ENCODE data around the gene H1-8. TPM values are rescaled to one million over a fixed set of nuclear protein-coding genes. Genes with fewer than 3 reads are reported as not detected.

Gene H1-8
- total RNA-seq, 1 experiment from 2014 or later = not detected

GRCh38 chr3:129520960-129521359 is 22.0 kb upstream of the H1-8 start:
- no peak overlapping the region for H3K4ac ChIP-seq (ENCODE audit: low read depth, low read length)
- H3T11ph ChIP-seq (ENCODE audit: low read length) = no peak overlapping the region
- no peak overlapping the region for H2AFZ ChIP-seq (ENCODE audit: low read length)
- no peaks in the 10 kb centered on the region for H4K20me1 ChIP-seq (ENCODE audit: control insufficient read depth, insufficient read depth, insufficient read length)
- Mint-ChIP-seq H3K27me3 (ENCODE audit: low read depth) (no peaks in the 10 kb centered on the region), H3K36me3 (ENCODE audit: insufficient read depth in 1 of 3, low read depth in 3 of 3) (peaks cover 5 to 14% (median 10%) of the 10 kb centered on the region in 3 experiments), H3K27ac (peak overlapping the region in 1 of 3 experiments; percentile 81; a peak in 2 of 7 replicates), H3K4me1 (peaks cover 4 to 7% of the 10 kb centered on the region in 2 experiments; a peak in 3 of 4 replicates), H3K4me3 (no peak overlapping the region), H3K9me3 (no peaks in the 10 kb centered on the region)
- H2BK12ac ChIP-seq (ENCODE audit: insufficient read length, low read depth, low read length) = no peak overlapping the region
- H3K23ac ChIP-seq (ENCODE audit: insufficient read length, low read depth, low read length) = no peak overlapping the region
- H3K9ac ChIP-seq (ENCODE audit: extremely low read depth, insufficient read length, low read length) = no peak overlapping the region
- H2BK5ac ChIP-seq (ENCODE audit: insufficient read length, low read length) = no peak overlapping the region
- H3K27ac ChIP-seq (ENCODE audit: insufficient read length, low read depth, low read length) = no peak overlapping the region
- no peak overlapping the region for H4K8ac ChIP-seq (replicated peaks; ENCODE audit: insufficient read length, low read depth, low read length)
- WGBS (ENCODE audit: extremely low coverage, insufficient read length, low lambda C conversion rate) = no CpG with 5 or more reads among the region's 4 CpGs
- no peak overlapping the region for H3K18ac ChIP-seq (ENCODE audit: insufficient read length, low read depth, low read length)
- no peak for DNase-seq
- no peak overlapping the region for H2BK120ac ChIP-seq (ENCODE audit: low read depth, low read length, poor library complexity, severe bottlenecking)
- no peak overlapping the region; the same call in 1 of the 2 replicates for H3K14ac ChIP-seq (ENCODE audit: insufficient read depth, low read length)
- H3K79me2 ChIP-seq (ENCODE audit: insufficient read depth, low read length) = no peaks in the 10 kb centered on the region
- no peak overlapping the region for H3K4me2 ChIP-seq (ENCODE audit: insufficient read depth, insufficient read length, low read length)
- H2BK15ac ChIP-seq (ENCODE audit: low read depth, low read length) = no peak overlapping the region
- H4K5ac ChIP-seq (ENCODE audit: insufficient read length, low read depth, low read length) = no peak overlapping the region
- H3K4me1 ChIP-seq (ENCODE audit: insufficient read depth, low read length) = no peaks in the 10 kb centered on the region
- no peaks in the 10 kb centered on the region for H3K23me2 ChIP-seq (ENCODE audit: insufficient read length, low read depth, low read length, poor library complexity, severe bottlenecking)
- H4K91ac ChIP-seq (ENCODE audit: insufficient read length, low read depth, low read length) = no peak overlapping the region
- H3K9me3 ChIP-seq (ENCODE audit: control insufficient read depth, low read depth, low read length) = no peaks in the 10 kb centered on the region
- H3K27me3 ChIP-seq (ENCODE audit: insufficient read depth, low read length) = no peaks in the 10 kb centered on the region; the same call in 1 of the 2 replicates
- no peak overlapping the region for H3K56ac ChIP-seq (ENCODE audit: insufficient read length, low read depth, low read length)
- H3K79me1 ChIP-seq (ENCODE audit: insufficient read depth, low read depth, low read length, poor library complexity, severe bottlenecking) = no peaks in the 10 kb centered on the region
- no peak overlapping the region for H2BK20ac ChIP-seq (ENCODE audit: low read depth, low read length, poor library complexity, severe bottlenecking)
- H2AK5ac ChIP-seq (ENCODE audit: insufficient read length, low read length) = no peak overlapping the region
- TF ChIP-seq CTCF (conservative IDR thresholded peaks at IDR 0.05) = no peak

Data from H9 (cell line).